GM12872 (cell line): ENCODE results near the gene MS4A15.

Experiments used
- TF ChIP-seq, protein P1 (sequence below): IDR thresholded peaks from 3 replicates; pipeline ENCODE4 v1.5.1; 2011; ENCODE audit warnings: low read depth, mild to moderate bottlenecking, low read length, moderate library complexity; ENCODE audit not compliant: insufficient read depth

The MS4A15 gene

DNA sequence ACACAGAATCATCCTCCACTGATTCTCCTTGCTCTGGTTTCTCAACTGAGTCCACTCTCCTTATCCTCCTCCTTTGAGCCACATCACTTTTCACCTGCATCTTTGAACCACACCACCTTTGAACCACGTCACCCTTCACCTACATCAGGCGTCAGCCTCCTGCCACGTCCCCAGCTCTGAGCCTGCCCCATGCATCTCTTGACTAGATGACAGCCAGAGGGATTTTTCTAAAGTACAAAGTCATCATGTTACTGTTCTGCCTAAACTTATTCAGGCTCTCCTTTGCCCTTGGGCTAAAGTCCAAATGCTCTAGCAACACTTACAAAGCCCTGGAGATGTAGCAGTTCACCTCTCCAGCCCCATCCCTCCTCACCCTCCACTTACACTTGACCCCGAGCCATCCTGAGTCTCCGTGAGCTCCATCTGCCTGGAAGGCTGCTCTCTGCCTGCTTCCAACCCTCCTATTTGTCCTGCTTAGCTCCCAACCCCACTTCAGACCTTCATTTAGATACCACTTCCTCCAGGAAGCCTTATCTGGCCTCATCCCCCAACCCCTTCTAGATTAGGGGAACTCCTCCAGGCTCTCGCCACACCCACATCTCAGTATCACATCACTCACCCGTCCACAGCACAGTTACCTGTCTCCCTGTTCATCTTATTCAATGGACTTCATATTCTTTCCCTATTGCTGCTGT, 24.8 kb downstream of the MS4A15 start:
- TF ChIP-seq, protein P1, sequence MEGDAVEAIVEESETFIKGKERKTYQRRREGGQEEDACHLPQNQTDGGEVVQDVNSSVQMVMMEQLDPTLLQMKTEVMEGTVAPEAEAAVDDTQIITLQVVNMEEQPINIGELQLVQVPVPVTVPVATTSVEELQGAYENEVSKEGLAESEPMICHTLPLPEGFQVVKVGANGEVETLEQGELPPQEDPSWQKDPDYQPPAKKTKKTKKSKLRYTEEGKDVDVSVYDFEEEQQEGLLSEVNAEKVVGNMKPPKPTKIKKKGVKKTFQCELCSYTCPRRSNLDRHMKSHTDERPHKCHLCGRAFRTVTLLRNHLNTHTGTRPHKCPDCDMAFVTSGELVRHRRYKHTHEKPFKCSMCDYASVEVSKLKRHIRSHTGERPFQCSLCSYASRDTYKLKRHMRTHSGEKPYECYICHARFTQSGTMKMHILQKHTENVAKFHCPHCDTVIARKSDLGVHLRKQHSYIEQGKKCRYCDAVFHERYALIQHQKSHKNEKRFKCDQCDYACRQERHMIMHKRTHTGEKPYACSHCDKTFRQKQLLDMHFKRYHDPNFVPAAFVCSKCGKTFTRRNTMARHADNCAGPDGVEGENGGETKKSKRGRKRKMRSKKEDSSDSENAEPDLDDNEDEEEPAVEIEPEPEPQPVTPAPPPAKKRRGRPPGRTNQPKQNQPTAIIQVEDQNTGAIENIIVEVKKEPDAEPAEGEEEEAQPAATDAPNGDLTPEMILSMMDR: no peak

DNA sequence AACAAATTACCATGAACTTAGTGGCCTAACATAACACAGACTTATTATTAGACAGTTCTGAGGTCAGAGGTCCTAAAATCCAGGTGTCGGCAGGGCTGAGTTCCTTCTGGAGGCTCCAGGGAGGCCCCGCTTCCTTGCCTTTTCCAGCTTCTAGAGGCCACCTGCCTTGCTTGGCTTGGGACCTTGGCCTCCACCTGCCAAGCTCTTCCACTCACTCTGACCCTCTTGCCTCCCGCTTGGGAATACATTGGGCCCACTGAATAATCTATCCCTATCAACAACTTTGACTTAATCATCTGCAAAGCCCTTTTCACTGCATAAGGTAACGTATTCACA, 25.3 kb downstream of the MS4A15 start:
- TF ChIP-seq, protein P1: no peak

DNA sequence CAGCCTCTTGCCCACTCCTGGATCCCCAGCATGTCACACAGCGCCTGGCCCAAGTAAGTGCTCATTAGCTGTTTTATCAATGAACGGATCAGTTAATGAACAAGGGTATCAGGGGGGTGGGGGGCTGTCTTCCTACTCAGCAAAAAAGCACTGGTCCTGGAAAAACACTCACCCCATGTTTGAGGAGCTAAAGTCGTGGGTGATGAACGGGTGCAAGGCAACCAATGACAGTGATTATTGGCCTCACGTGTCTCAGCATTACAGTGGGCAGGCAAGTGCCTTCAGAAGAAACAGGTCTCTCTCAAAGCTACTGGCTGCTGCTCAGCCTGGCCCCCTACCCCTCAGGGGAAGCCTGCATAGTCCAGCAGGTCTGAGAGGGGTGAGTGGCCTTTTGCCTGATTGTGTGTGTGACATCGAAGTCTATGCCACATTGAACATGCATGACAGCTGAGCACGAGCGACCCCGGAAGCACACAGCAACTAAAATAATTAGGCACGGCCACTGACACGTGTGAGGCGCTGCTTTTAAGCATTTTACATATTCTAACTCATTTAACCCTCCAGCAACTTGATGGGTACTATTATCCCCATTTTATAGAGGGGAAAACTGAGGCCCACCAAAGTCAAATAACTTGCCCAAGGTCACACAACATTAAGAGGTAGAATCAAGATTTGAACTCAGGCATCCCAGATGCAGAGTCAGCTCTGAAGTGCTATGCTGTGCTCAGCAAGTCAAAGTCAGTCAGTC, 25.9 kb downstream of the MS4A15 start:
- TF ChIP-seq, protein P1: no peak

DNA sequence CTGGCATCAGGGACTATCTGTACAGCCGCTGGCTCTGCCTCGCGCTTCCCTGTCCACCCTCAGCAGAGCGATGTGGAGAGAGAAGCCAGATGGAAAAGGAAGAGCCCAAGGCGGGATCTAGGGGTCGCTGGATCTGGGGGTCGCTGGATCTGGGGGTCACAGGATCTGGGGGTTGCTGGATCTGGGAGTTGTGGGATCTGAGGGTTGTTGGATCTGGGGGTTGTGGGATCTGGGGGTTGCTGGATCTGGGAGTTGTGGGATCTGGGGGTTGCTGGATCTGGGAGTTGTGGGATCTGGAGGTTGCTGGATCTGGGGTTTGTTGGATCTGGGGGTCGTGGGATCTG, 26.4 kb downstream of the MS4A15 start:
- TF ChIP-seq, protein P1: no peak

DNA sequence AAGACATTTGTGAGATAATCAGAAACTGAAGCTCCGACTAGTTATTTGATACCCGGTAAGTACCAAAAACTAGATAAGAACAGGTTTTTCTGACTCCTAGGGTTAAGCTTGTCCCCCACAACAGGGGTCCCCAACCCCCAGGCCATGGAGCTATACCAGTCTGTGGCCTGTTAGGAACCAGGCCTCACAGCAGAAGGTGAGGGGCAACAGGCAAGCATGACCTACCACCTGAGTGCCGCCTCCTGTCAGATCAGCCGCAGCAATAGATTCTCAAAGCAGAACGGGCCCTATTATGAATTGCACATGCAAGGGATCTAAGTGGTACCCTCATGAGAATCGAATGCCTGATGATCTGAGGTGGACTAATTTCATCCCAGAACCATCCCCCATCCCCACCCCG, 27.2 kb downstream of the MS4A15 start:
- TF ChIP-seq, protein P1: no peak

DNA sequence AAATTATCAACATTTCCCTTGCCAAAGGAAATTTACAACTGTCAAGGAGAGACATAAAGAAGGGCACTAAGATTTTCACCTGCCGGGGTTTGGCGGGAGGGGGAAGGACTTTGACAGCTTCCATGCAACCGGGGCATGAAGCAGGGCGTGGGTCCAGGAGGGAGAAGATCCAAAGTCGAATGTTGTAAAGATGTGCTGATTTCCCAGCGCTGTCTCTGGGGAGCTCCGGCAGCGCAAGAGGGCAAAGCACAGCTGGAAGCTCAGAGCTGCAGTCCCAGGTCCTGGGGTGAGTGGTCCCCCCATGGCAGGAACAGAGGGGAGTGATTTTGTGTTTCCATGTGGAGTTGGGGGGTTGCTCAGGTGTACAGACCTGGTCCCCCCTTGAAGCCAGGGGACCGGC, 28.5 kb downstream of the MS4A15 start, which contains the start of gene MS4A10:
Gene MS4A10, plus strand, starts transcription at position 198 of the 400 bp plus-strand sequence. CDS start 5,003 bp downstream, outside the sequence.
- TF ChIP-seq, protein P1: no peak

DNA sequence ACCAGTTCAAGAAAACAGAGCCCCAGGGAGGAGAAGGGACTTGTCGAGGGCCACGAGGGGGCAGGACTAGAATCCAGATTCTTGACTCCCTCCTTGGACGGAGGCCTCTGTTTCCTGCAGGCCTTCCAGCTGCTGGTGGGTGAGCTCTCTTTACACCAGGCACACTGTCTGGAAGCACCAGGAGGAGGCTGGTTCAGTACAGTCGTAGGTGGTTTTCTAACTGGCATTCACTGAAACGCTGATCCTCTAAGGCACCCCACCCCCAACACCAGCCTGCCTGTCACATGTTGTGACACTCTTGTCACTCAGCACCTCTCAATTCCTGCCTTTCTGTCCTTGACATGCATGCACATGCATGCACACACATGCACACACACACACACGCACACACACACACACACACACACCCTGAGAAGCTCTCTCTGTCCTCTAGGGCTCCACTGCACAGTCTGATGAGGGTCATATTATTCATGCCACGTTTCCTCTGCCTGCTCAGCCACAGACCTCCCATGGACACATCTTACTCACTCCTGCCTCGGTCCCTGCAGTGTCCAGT, 29.2 kb downstream of the MS4A15 start:
- TF ChIP-seq, protein P1: no peak
